GM10248 (cell line): ENCODE results near the gene RRM2.

Experiments
- CTCF ChIA-PET: fragments of 300-600 bp; sonication (Branson Sonifier 250); formaldehyde crosslinking; extraction: SDS; loops from one replicate; lab custom pipeline; 2021; ENCODE audit warnings: antibody characterized with exemption; lab: Yijun Ruan, JAX
- POLR2A ChIA-PET: fragments of 350-650 bp; sonication (Branson Sonifier 250); formaldehyde crosslinking; extraction: SDS; loops from one replicate; lab custom pipeline; 2020; ENCODE audit warnings: antibody characterized with exemption; lab: Yijun Ruan, JAX
- DNase-seq: peaks from one replicate; pipeline ENCODE4 v3.0.0; 2012; ENCODE audit errors: extremely low spot score
- CTCF ChIP-seq: IDR thresholded peaks from 2 replicates; pipeline ENCODE4 v1.5.1; 2012; ENCODE audit warnings: mild to moderate bottlenecking, low read depth; ENCODE audit errors: extremely low read depth, missing control alignments, control extremely low read depth

Gene RRM2

GRCh38 chr2:10179422-10179821, 56.9 kb downstream of the RRM2 start:
- CTCF ChIA-PET, result interaction anchor here (1.1 to 1.3 kb wide), 2 partner anchors 13 to 54 kb away, joined by 3 read pairs; no protein-coding TSS in a partner anchor
- TF ChIP-seq CTCF, result no peak
- POLR2A ChIA-PET, result no interaction called here
- no peak for DNase-seq

GRCh38 chr2:10180229-10180628, 57.7 kb downstream of the RRM2 start:
- DNase-seq, result no peak
- TF ChIP-seq CTCF, result no peak
- ChIA-PET CTCF (interaction anchor here (1.1 to 1.3 kb wide), 2 partner anchors 14 to 55 kb away, joined by 3 read pairs; no protein-coding TSS in a partner anchor), POLR2A (no interaction called here)
